Hematopoietic multipotent progenitor cell treated with erythropoietin and hydrocortisone succinate and interleukin-3 and kit ligand, for 15 days (in vitro differentiated cells): ENCODE results near the gene ECHDC1.
A peak's percentile ranks its signal among the peaks of the same experiment; 100 is the strongest.
"Not testable (repeated sequence)": the region's sequence is repeated elsewhere in the genome, so short reads cannot be mapped to it uniquely, and the experiment has no call there.

Source experiments
- DNase-seq: peaks from one replicate; pipeline ENCODE4 v3.0.0-alpha.2; 2015; ENCODE audit warnings: low spot score

The ECHDC1 gene, protein sequence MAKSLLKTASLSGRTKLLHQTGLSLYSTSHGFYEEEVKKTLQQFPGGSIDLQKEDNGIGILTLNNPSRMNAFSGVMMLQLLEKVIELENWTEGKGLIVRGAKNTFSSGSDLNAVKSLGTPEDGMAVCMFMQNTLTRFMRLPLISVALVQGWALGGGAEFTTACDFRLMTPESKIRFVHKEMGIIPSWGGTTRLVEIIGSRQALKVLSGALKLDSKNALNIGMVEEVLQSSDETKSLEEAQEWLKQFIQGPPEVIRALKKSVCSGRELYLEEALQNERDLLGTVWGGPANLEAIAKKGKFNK

GRCh38 chr6:127342946-127343808 is at the start of gene ECHDC1:
ECHDC1 (minus strand) TSS chr6:127343609; CDS start chr6:127331028, 12,581 bp downstream.
- peak; percentile 47 for DNase-seq

DNA sequence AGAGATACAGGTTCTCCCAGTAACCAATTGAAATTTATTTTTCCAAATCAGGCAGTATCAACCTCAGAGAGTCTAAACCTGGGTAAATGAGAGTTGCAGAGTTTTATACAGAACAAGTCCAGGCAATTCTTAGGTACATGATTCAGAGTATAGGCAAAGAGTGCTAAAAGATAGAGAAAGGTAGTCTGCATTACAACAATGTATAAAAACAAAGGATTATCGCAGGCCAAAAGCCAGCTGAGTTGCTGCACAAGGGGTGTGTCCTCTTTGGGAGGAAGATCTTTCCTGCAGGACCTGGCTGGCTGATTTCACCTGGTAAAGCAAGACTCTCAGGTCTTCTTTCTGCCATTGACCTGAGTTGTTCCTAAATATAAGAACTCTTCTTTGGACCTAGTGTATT is 48.9 kb upstream of the ECHDC1 start:
- no peak for DNase-seq

- DNase-seq = no peak
Measured at GRCh38 chr6:127391094-127391953, 47.9 kb upstream of the ECHDC1 start.

DNA sequence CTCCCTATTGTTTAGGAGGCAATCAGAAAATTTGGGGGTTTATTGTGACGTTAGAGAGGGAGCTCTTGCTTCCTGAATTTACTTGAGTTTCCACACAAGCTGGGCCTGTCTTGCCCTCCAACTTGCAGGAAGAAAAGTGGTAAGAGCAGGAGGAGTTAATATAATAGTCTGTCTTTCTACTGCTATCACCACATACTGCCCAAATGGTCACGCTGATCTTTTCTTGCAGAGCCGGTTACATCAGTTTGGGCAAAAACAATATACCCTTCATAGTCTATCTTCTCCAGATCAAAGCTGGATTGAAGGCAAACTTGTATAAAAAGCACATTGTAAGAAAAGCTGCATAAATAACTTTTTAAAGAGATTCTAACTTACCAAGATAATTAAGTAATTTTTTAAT is 46.3 kb upstream of the ECHDC1 start:
- DNase-seq = no peak

DNA sequence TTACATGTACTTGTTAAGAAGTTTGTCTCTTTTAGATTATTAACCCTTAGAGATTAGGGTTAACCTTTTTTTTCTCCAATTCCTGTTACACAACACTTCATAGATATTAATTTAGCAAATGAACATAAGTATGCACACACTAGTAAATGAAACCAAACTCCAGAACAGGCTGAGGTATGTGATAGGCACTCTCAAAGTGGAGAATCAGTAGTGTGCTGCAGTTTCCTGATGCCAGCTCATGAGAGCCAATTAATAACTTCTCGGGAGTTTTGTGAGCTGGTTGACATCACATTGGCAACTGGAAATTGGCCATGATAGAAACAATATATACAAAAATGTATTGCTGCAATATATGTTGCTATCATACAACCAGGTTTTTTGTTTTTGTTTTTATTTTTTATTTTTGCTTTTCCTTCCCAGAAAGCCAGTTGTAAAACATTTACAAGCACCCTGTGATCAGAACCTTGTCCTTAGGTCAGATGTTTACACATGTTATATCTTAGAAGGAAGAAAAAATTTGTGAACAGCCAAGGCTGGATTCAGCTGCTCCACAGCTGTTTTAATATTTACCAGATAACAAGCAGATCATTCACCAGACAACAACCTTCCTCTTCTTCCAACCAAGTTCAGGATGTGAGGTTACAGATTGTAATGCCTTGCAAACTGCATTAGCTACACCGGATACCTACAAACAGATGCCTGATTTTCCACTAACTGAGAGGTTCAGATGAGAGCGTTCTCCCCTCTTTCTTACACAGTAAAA is 42.4 kb upstream of the ECHDC1 start:
- DNase-seq = no peak

GRCh38 chr6:127384848-127385247 is 41.4 kb upstream of the ECHDC1 start:
- not testable (repeated sequence) for DNase-seq

GRCh38 chr6:127383988-127384387 is 40.6 kb upstream of the ECHDC1 start:
- DNase-seq = no peak

- DNase-seq = no peak
Measured at GRCh38 chr6:127382413-127382812, 39.0 kb upstream of the ECHDC1 start.

DNA sequence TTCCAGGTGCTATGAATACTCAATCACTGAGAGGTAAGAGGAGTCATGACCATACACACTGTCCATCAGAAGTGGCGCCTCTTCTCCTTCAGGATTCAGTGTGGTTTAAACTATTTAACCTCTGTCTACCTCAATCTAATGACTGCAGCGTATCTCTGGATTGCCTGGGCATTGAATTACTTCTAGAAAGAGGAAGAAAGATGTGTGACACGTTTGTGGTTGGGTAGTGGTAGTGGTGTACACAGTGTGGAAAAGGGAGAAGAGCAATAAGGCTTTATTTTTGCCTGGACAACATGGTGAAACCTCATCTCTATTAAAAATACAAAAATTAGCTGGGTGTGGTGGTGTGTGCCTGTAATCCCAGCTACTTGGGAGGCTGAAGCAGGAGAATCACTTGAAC is 38.0 kb upstream of the ECHDC1 start:
- no peak for DNase-seq

- no peak for DNase-seq
Measured at GRCh38 chr6:127376685-127377084, 33.3 kb upstream of the ECHDC1 start.

GRCh38 chr6:127367023-127367375 is 23.6 kb upstream of the ECHDC1 start:
- DNase-seq = no peak

- no peak for DNase-seq
Measured at GRCh38 chr6:127366282-127367022, 23.0 kb upstream of the ECHDC1 start.

DNA sequence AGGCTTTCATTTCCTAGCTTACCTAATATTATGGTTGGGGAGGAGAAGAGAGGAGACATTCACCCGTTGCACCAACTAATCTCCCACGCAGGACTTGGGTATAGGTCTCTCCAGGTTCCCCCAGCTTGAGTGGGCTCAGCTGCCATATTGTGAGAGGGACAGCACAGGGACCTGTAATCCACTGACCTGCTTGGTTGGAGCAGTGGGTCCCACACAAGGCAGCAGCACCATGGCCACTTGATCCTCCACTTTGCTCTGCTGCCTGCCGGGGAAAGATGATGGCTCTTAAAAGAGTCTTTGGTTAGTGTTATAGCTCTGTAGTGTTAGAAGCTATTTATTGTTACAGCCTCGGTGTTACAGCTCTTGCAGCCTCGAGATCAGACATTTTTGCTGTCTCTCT is 22.5 kb upstream of the ECHDC1 start:
- no peak for DNase-seq

- DNase-seq = no peak
Measured at GRCh38 chr6:127352524-127352923, 9.1 kb upstream of the ECHDC1 start.

DNA sequence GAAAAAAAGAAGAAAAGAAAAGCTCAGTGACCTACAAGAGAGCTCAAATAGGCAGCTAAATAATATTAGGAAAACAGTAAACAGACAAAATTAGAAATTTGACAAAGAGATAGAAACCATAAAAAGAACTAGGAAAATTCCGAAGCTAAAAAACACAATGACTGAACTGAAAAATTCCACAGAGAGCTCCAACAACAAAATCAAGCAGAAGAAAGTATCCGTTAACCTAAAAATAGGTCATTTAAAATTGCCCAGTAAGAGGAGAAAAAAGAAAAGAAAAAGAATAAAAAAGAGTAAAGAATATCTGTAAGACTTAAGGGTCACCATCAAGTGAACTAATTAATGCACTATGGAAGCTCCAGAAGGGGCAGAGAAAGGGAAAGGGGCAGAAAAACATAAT is 6.6 kb upstream of the ECHDC1 start:
- no peak for DNase-seq

GRCh38 chr6:127348028-127348661 is 4.7 kb upstream of the ECHDC1 start:
- no peak for DNase-seq

DNA sequence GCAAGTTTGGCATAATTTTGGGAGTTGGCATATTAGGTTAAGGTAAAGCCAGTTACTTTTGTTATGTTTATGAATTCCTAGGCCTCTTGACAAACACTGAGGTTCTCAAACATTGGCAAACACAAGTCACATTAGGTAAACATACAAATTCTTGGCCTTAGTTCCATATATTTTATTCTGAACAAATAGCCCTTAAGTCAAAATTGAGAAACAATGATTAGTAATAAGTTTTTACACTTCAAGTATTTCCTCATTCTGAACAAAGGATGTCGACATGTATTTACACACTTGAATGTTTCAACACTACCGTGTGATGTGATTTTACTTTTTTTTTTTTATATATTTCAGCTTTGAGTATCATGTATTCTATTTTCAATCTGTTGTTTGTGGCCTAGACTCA is 3.8 kb upstream of the ECHDC1 start:
- DNase-seq = no peak

GRCh38 chr6:127345521-127345920 is 2.1 kb upstream of the ECHDC1 start:
- no peak for DNase-seq

- DNase-seq = peak; percentile 19
Measured at GRCh38 chr6:127343809-127344659, 625 bp upstream of the ECHDC1 start.
